ENCODE data around the gene AKAP13. TPM values are rescaled to one million over a fixed set of nuclear protein-coding genes. Genes with fewer than 3 reads are reported as not detected.

AKAP13 gene
- total and polyA plus RNA-seq, 2 donors (not counting 1 experiment from before 2014, with no cell fraction given) = 73.8 to 358 TPM

GRCh38 chr15:85570336-85570735 lies 189.9 kb downstream of the AKAP13 start:
- peak overlapping the region; percentile 64 for H3K27ac Mint-ChIP-seq

GRCh38 chr15:85571780-85572179 lies 191.4 kb downstream of the AKAP13 start:
- CTCF ChIA-PET = no interaction called here
- H4K20me1 ChIP-seq (ENCODE audit: control insufficient read depth, insufficient read depth, low read length, poor library complexity, severe bottlenecking) = peaks cover 30% of the 10 kb centered on the region

More at GRCh38 chr15:85570336-85570735, 189.9 kb downstream of the AKAP13 start:
- ATAC-seq (ENCODE audit: low read depth) (no peak), DNase-seq (no peak)
- ChIA-PET CTCF (interaction anchor here (0.8 kb wide), 1 partner anchor 11 kb away, joined by 3 read pairs; no protein-coding TSS in a partner anchor), POLR2A (no interaction called here)
- Histone ChIP-seq H3K9ac (ENCODE audit: low read length) (no peak overlapping the region), H3K4me2 (replicated peaks; ENCODE audit: low read depth, low read length, poor library complexity, severe bottlenecking) (no peak overlapping the region), H2AFZ (ENCODE audit: insufficient read depth, low read depth, low read length, poor library complexity, severe bottlenecking) (no peak overlapping the region), H3K27ac (ENCODE audit: low read length in 2 of 2) (peak overlapping the region in 1 of 2 donors; percentile 44), H3K4me1 (ENCODE audit: control insufficient read depth in 2 of 2, insufficient read depth in 2 of 2, low read length in 2 of 2) (no peaks in the 10 kb centered on the region), H3K9me3 (ENCODE audit: control extremely low read depth in 1 of 3, control insufficient read depth in 2 of 3, insufficient read depth in 1 of 3, low read length in 2 of 3) (no peaks in the 10 kb centered on the region), H3K36me3 (replicated peaks in 1 of 2; ENCODE audit: control extremely low read depth in 1 of 2, control insufficient read depth in 1 of 2, extremely low read depth in 1 of 2, insufficient read depth in 2 of 2, low read length in 1 of 2) (peaks cover 5 to 19% of the 10 kb centered on the region in 2 experiments), H3K27me3 (replicated peaks in 1 of 4; ENCODE audit: control extremely low read depth in 1 of 4, control insufficient read depth in 3 of 4, insufficient read depth in 4 of 4, low read length in 3 of 4) (no peaks in the 10 kb centered on the region), H4K20me1 (ENCODE audit: control insufficient read depth, insufficient read depth, low read length, poor library complexity, severe bottlenecking) (peaks cover 30% of the 10 kb centered on the region), H3K79me2 (ENCODE audit: control insufficient read depth, insufficient read depth, low read length) (peaks cover 62% of the 10 kb centered on the region), H3K4me3 (ENCODE audit: control extremely low read depth in 1 of 5, extremely low read depth in 1 of 5, insufficient read depth in 1 of 5, low read depth in 2 of 5, low read length in 4 of 5) (no peak overlapping the region)
- Mint-ChIP-seq H3K4me1 (peaks cover 27% of the 10 kb centered on the region), H3K9me3 (ENCODE audit: insufficient read depth) (no peaks in the 10 kb centered on the region), H3K27me3 (no peaks in the 10 kb centered on the region), H3K4me3 (no peak overlapping the region)
- intact Hi-C loops (cut with micrococcal nuclease) = no loop called here
- no peak for TF ChIP-seq EZH2 (IDR thresholded peaks at IDR 0.05; ENCODE audit: borderline replicate concordance, insufficient read depth, low read depth, low read length, poor library complexity, severe bottlenecking)
- TF ChIP-seq CTCF (IDR thresholded peaks at IDR 0.05) = no peak
- 94% methylated on average over 8 of the region's 8 CpGs for WGBS (ENCODE audit: insufficient coverage)

More at GRCh38 chr15:85571780-85572179, 191.4 kb downstream of the AKAP13 start:
- no peak for DNase-seq
- H3K4me3 ChIP-seq (ENCODE audit: control extremely low read depth in 1 of 5, extremely low read depth in 1 of 5, insufficient read depth in 1 of 5, low read depth in 2 of 5, low read length in 4 of 5) = no peak overlapping the region
- no peak for TF ChIP-seq EZH2 (IDR thresholded peaks at IDR 0.05; ENCODE audit: borderline replicate concordance, insufficient read depth, low read depth, low read length, poor library complexity, severe bottlenecking)
- no peak for TF ChIP-seq CTCF (IDR thresholded peaks at IDR 0.05)
- H3K4me1 ChIP-seq (ENCODE audit: control insufficient read depth in 2 of 2, insufficient read depth in 2 of 2, low read length in 2 of 2) = no peaks in the 10 kb centered on the region
- no peaks in the 10 kb centered on the region for H3K27me3 ChIP-seq (replicated peaks in 1 of 4; ENCODE audit: control extremely low read depth in 1 of 4, control insufficient read depth in 3 of 4, insufficient read depth in 4 of 4, low read length in 3 of 4)
- no peak overlapping the region for H3K27ac ChIP-seq (ENCODE audit: low read length in 2 of 2)
- no peak overlapping the region for H3K4me2 ChIP-seq (replicated peaks; ENCODE audit: low read depth, low read length, poor library complexity, severe bottlenecking)
- no peak for ATAC-seq (ENCODE audit: low read depth)
- Mint-ChIP-seq H3K27ac (peak overlapping the region; percentile 56), H3K9me3 (ENCODE audit: insufficient read depth) (no peaks in the 10 kb centered on the region), H3K4me1 (peaks cover 25% of the 10 kb centered on the region), H3K27me3 (no peaks in the 10 kb centered on the region), H3K4me3 (no peak overlapping the region)
- H3K9me3 ChIP-seq (ENCODE audit: control extremely low read depth in 1 of 3, control insufficient read depth in 2 of 3, insufficient read depth in 1 of 3, low read length in 2 of 3) = no peaks in the 10 kb centered on the region
- no peak overlapping the region for H3K9ac ChIP-seq (ENCODE audit: low read length)
- peaks cover 8 to 32% of the 10 kb centered on the region in 2 experiments for H3K36me3 ChIP-seq (replicated peaks in 1 of 2; ENCODE audit: control extremely low read depth in 1 of 2, control insufficient read depth in 1 of 2, extremely low read depth in 1 of 2, insufficient read depth in 2 of 2, low read length in 1 of 2)
- peaks cover 53% of the 10 kb centered on the region for H3K79me2 ChIP-seq (ENCODE audit: control insufficient read depth, insufficient read depth, low read length)
- 100% methylated on average over 1 of the region's 1 CpG for WGBS (ENCODE audit: insufficient coverage)
- no peak overlapping the region for H2AFZ ChIP-seq (ENCODE audit: insufficient read depth, low read depth, low read length, poor library complexity, severe bottlenecking)
- POLR2A ChIA-PET = no interaction called here
- intact Hi-C loops (cut with micrococcal nuclease) = no loop called here

All from B cell (primary cell).